SK-N-SH (cell line): ENCODE results near the gene REC8. TPM values are rescaled to one million over a fixed set of nuclear protein-coding genes. Genes with fewer than 3 reads are reported as not detected.

ENCODE experiments used
- CTCF ChIA-PET: fragments of 300-600, 350-600 bp; formaldehyde crosslinking; extraction: SDS; loops from one replicate; lab custom pipeline; 2021; lab: Yijun Ruan, JAX
- POLR2A ChIA-PET: fragments of 350-600 bp; sonication (Branson Sonifier 250); formaldehyde crosslinking; extraction: SDS; loops from one replicate; lab custom pipeline; 2020; ENCODE audit warnings: antibody characterized with exemption, inconsistent platforms; lab: Yijun Ruan, JAX
- DNase-seq: peaks from one replicate; pipeline ENCODE4 v3.0.0; 2012
- H2AFZ ChIP-seq: fragments of 200-600 bp; sonication (generic); 2 replicates; pipeline ENCODE4 v1.8.1; 2016; ENCODE audit warnings: antibody characterized with exemption, mild to moderate bottlenecking, low read depth
- H3F3A ChIP-seq: fragments of 200-600 bp; sonication (generic); replicated peaks from 2 replicates; pipeline ENCODE3; 2016; ENCODE audit warnings: antibody characterized with exemption, mild to moderate bottlenecking; ENCODE audit not compliant: insufficient read depth
- H3K27ac ChIP-seq, 2 experiments: fragments of 200-500 bp in 1 of 2; fragments of 200-600 bp in 1 of 2; sonication (Bioruptor generic) in 1 of 2; sonication (generic), shearing (Covaris generic) in 1 of 2; 2 replicates each; pipeline versions ENCODE4 v1.5.1 to v1.6.1; 2014 to 2016; ENCODE audit warnings: low read depth in 2 of 2, inconsistent platforms in 1 of 2, low read length in 1 of 2, mild to moderate bottlenecking in 1 of 2, mixed read lengths in 1 of 2
- H3K27me3 ChIP-seq: fragments of 200-600 bp; sonication (generic), shearing (Covaris generic); 2 replicates; pipeline ENCODE4 v1.6.1; 2016; ENCODE audit warnings: mixed run types; ENCODE audit not compliant: insufficient read depth
- H3K36me3 ChIP-seq, 2 experiments: fragments of 200-500 bp in 1 of 2; fragments of 200-600 bp in 1 of 2; sonication (Bioruptor generic) in 1 of 2; sonication (generic) in 1 of 2; replicated peaks in 1 of 2; 2 replicates each; pipeline versions ENCODE3 to v1.5.1; 2014 to 2016; ENCODE audit warnings: low read length in 1 of 2, mild to moderate bottlenecking in 1 of 2; ENCODE audit not compliant: insufficient read depth in 2 of 2, control insufficient read depth in 1 of 2
- H3K4me1 ChIP-seq, 2 experiments: fragments of 200-500 bp in 1 of 2; fragments of 200-600 bp in 1 of 2; sonication (Bioruptor generic) in 1 of 2; sonication (generic), shearing (Covaris generic) in 1 of 2; 2 replicates each; pipeline versions ENCODE4 v1.5.1 to v1.6.1; 2014 to 2016; ENCODE audit warnings: low read depth in 1 of 2, low read length in 1 of 2, mixed run types in 1 of 2; ENCODE audit not compliant: insufficient read depth in 2 of 2, control insufficient read depth in 1 of 2
- H3K4me2 ChIP-seq: fragments of 200-600 bp; sonication (generic), shearing (Covaris generic); 2 replicates; pipeline ENCODE4 v1.6.1; 2017; ENCODE audit warnings: mixed run types
- H3K4me3 ChIP-seq, 2 experiments: fragments of 200-500 bp in 1 of 2; fragments of 200-600 bp in 1 of 2; sonication (Bioruptor generic) in 1 of 2; sonication (generic), shearing (Covaris generic) in 1 of 2; 2 replicates each; pipeline versions ENCODE4 v1.5.1 to v1.8.1; 2014 to 2016; ENCODE audit warnings: low read depth in 2 of 2, inconsistent platforms in 1 of 2, low read length in 1 of 2, mild to moderate bottlenecking in 1 of 2, mixed read lengths in 1 of 2, moderate library complexity in 1 of 2
- H3K79me2 ChIP-seq: fragments of 200-600 bp; sonication (generic); 2 replicates; pipeline ENCODE4 v1.8.1; 2017; ENCODE audit warnings: mild to moderate bottlenecking; ENCODE audit not compliant: insufficient read depth
- H3K9ac ChIP-seq: fragments of 200-600 bp; sonication (generic); 2 replicates; pipeline ENCODE4 v1.6.1; 2017; ENCODE audit warnings: mixed run types
- H3K9me2 ChIP-seq: fragments of 200-600 bp; sonication (generic); 2 replicates; pipeline ENCODE4 v1.6.1; 2017; ENCODE audit warnings: mixed run types
- H3K9me3 ChIP-seq: fragments of 200-600 bp; sonication (generic); 2 replicates; pipeline ENCODE4 v1.6.1; 2017; ENCODE audit warnings: mixed run types, mild to moderate bottlenecking, moderate library complexity
- H4K20me1 ChIP-seq: fragments of 200-600 bp; sonication (generic); 2 replicates; pipeline ENCODE4 v1.6.1; 2017; ENCODE audit warnings: mild to moderate bottlenecking, mixed run types; ENCODE audit not compliant: insufficient read depth
- CHD2 ChIP-seq: fragments of 150-350 bp; IDR thresholded peaks from 2 replicates; pipeline ENCODE4 v1.6.1; 2018; ENCODE audit warnings: low read length; ENCODE audit not compliant: partially characterized antibody
- FOSL2 ChIP-seq: IDR thresholded peaks from 2 replicates; pipeline ENCODE4 v1.4.0; 2012; ENCODE audit warnings: low read depth, mild to moderate bottlenecking, moderate library complexity, borderline replicate concordance
- FOXJ3 ChIP-seq: sonication (generic); formaldehyde crosslinking; IDR thresholded peaks from 2 replicates; pipeline ENCODE4 v1.5.1; 2020; ENCODE audit warnings: mild to moderate bottlenecking, missing genetic modification reagents
- FOXM1 ChIP-seq: IDR thresholded peaks from 2 replicates; pipeline ENCODE4 v1.4.0; 2012; ENCODE audit warnings: low read depth, mild to moderate bottlenecking
- GATA2 ChIP-seq: sonication (generic); formaldehyde crosslinking; IDR thresholded peaks from 2 replicates; pipeline ENCODE4 v1.5.0; 2020; ENCODE audit warnings: mild to moderate bottlenecking, missing genetic modification reagents
- MXI1 ChIP-seq: IDR thresholded peaks from 2 replicates; pipeline ENCODE4 v1.6.1; 2012; ENCODE audit warnings: mild to moderate bottlenecking, low read depth, low read length, improper control_type of control experiment
- RXRA ChIP-seq: IDR thresholded peaks from 2 replicates; pipeline ENCODE4 v1.4.0; 2012; ENCODE audit warnings: low read depth, mild to moderate bottlenecking, borderline replicate concordance
- TAF1 ChIP-seq: IDR thresholded peaks from 2 replicates; pipeline ENCODE4 v1.6.1; 2012; ENCODE audit warnings: low read depth, mild to moderate bottlenecking, low read length, moderate library complexity, borderline replicate concordance
- TCF12 ChIP-seq: IDR thresholded peaks from 2 replicates; pipeline ENCODE4 v1.4.0; 2012
- YY1 ChIP-seq: IDR thresholded peaks from 2 replicates; pipeline ENCODE4 v1.4.0; 2012; ENCODE audit warnings: low read depth, mild to moderate bottlenecking
- WGBS: methylation state at CpG from one replicate; pipeline ENCODE4 v1.1.6; 2017; ENCODE audit warnings: low lambda C conversion rate; 5-methylcytosine and 5-hydroxymethylcytosine counted together
- polyA plus RNA-seq, 3 experiments: library from polyadenylated mRNA; depleted of rRNA; stranded (reverse); fragments of >200 nt; gene quantifications; 2 replicates each; pipeline ENCODE4 v1.2.3, GENCODE V29; 2012
- TF ChIP-seq, protein P1 (sequence below): fragments of 150-350 bp; IDR thresholded peaks from 2 replicates; pipeline ENCODE4 v1.6.1; 2017; ENCODE audit warnings: antibody characterized with exemption, low read length, low read depth, borderline replicate concordance
- TF ChIP-seq, protein P2 (sequence below): fragments of 200-600 bp; sonication (generic); IDR thresholded peaks from 2 replicates; pipeline ENCODE4 v1.6.1; 2017; ENCODE audit warnings: antibody characterized with exemption, mild to moderate bottlenecking, moderate library complexity

Gene REC8
- polyA plus RNA-seq, 1 of the 3 experiments (the other 2 are of a cell fraction), result 23.2 TPM

DNA sequence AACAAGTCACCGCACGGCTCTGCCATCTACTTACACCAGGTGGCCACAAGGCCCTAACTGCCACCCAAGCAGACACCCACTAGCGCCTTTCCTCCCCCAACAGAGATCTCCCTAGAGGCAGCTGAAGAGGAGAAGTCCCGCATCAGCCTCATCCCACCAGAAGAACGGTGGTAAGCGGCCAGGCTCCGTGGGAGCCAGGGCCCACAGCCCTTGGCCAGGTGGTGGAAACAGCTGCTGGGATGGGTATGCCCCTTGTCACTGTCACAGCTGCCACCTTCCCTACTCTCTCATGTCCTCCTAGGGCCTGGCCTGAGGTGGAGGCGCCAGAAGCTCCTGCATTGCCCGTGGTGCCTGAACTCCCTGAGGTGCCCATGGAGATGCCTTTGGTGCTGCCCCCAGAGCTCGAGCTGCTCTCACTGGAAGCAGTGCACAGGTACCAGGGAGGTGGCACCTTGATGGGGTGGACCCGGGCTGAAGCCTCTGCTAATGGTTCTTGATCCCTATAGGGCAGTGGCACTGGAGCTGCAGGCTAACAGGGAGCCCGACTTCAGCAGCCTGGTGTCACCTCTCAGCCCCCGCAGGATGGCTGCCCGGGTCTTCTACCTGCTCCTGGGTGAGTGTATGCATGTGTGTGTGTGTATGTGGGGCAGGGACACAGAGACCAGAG lies 7.5 kb downstream of the REC8 start:
- peak overlapping the region in 1 of 2 experiments; percentile 8; a peak in 1 of 4 replicates for H3K27ac ChIP-seq
- H2AFZ ChIP-seq, result no peak overlapping the region
- TF ChIP-seq FOSL2 (no peak), TCF12 (no peak), GATA2 (CRISPR knock-in tag) (no peak)
- ChIA-PET CTCF (interaction anchor here (1.7 to 2.4 kb wide), 3 partner anchors 18 to 71 kb away, joined by 5 to 11 read pairs (median 11); partner anchors contain the start of gene IRF9), POLR2A (interaction anchor here (1.1 to 3.3 kb wide), 4 partner anchors 9 to 19 kb away, joined by 5 to 14 read pairs (median 8); partner anchors contain the start of genes IPO4, IRF9 and TM9SF1)
- H3K79me2 ChIP-seq, result no peaks in the 10 kb centered on the region
- no peak overlapping the region for H3K4me2 ChIP-seq
- peaks cover 11% of the 10 kb centered on the region for H3F3A ChIP-seq
- H3K9me2 ChIP-seq, result no peaks in the 10 kb centered on the region
- no peaks in the 10 kb centered on the region for H3K27me3 ChIP-seq
- H3K9me3 ChIP-seq, result no peaks in the 10 kb centered on the region
- H4K20me1 ChIP-seq, result no peaks in the 10 kb centered on the region
- no peak overlapping the region for H3K4me3 ChIP-seq
- DNase-seq, result no peak
- WGBS, result 94% methylated on average over 6 of the region's 14 CpGs
- H3K4me1 ChIP-seq, result peaks cover 0 to 12% of the 10 kb centered on the region in 2 experiments; a peak in 2 of 4 replicates
- H3K36me3 ChIP-seq, result peaks cover 8 to 75% of the 10 kb centered on the region in 2 experiments
- no peak overlapping the region for H3K9ac ChIP-seq

DNA sequence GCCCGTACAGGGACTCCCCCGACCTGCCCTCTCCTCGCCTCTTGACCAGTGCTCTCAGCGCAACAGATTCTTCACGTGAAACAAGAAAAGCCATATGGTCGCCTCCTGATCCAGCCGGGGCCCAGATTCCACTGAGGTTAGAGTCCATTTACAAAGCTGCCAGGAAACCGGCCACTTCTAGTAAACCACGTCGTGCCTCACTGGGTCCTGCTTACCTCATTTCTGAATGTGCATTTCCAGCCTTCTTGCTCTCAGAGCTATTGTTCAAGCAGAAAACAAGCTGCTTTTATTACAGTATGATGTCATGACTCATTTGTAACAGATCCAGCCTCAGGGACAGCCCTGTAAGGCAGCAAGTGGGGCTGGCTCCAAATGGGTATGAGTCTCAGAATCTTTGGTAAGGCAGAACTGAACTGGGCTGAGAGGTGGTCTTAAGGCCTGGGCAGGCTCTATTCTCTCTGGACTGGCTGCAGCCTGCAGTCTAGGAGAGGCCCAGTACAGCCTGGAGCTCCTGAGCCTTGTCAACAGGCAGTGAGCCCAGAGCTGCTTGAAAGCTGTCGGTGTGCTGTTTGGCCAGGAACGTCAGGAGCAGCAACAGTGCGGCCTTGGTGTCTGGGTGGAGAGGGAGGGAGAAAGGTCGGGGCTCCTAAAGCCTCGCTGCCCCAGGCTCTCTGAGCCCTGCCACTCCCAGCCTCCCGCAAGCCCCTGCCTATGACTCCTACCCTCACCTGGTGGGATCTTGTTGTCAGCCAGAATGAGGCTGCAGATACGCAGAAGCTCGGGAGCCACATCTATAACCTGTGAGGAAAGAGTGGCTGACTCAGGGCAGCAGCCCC lies 8.3 kb downstream of the REC8 start:
- H4K20me1 ChIP-seq, result no peaks in the 10 kb centered on the region
- peak; percentile 9; the same call in 1 of the 2 replicates for TF ChIP-seq TCF12
- no peak for TF ChIP-seq FOXM1
- DNase-seq, result no peak
- no peak overlapping the region for H3K4me2 ChIP-seq
- no peaks in the 10 kb centered on the region for H3K79me2 ChIP-seq
- peak overlapping the region; percentile 8 to 16; a peak in 2 of 4 replicates for H3K27ac ChIP-seq
- peaks cover 0 to 12% of the 10 kb centered on the region in 2 experiments; a peak in 2 of 4 replicates for H3K4me1 ChIP-seq
- no peaks in the 10 kb centered on the region for H3K9me2 ChIP-seq
- H3K9ac ChIP-seq, result no peak overlapping the region
- peaks cover 8 to 82% of the 10 kb centered on the region in 2 experiments for H3K36me3 ChIP-seq
- 79% methylated on average over 8 of the region's 18 CpGs for WGBS
- CTCF ChIA-PET, result interaction anchor here (0.9 to 2.4 kb wide), 3 partner anchors 19 to 72 kb away, joined by 3 to 11 read pairs (median 5); partner anchors contain the start of gene IRF9
- POLR2A ChIA-PET, result interaction anchor here (0.6 to 3.3 kb wide), 5 partner anchors 8 to 20 kb away, joined by 4 to 21 read pairs (median 10); partner anchors contain the start of genes IPO4, IRF9, REC8 and TM9SF1
- no peaks in the 10 kb centered on the region for H3K9me3 ChIP-seq
- H3F3A ChIP-seq, result peaks cover 11% of the 10 kb centered on the region
- no peaks in the 10 kb centered on the region for H3K27me3 ChIP-seq
- no peak overlapping the region for H2AFZ ChIP-seq
- H3K4me3 ChIP-seq, result no peak overlapping the region

DNA sequence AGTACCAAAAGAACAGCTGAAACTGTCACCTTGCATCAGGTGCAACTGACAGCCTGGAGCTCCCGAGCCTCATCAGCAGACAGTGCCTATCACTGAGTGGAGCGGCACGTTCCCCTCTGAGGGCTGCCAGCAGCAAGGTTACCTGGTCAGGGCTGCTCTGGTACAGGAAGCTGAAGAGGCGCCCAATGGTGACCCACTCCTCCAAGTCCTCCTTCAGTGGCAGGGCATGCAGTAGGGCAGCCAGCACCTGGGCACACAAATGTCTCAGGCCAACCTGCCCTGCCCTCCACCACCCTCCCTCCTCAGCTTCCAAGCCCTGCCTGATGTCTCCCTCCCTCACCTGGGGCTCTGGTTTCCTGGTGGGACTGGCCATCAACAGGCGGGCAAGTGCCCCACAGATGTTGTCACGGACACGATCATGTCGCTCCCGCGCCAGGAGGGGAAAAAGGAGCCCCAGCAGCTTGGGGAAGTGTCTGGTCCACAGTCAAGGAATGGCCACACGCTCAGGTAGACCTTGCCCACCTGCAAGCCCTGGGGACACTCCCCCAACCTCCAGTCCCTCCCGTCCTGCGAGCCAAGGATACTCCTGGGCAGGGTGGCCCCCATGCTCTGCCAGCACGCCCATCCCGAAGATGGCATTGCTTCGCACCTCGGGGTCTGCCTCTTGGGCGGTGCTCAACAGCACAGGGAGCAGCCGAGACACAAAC lies 9.6 kb downstream of the REC8 start:
- 100% methylated on average over 2 of the region's 19 CpGs for WGBS
- Histone ChIP-seq H3K36me3 (peaks cover 15 to 95% of the 10 kb centered on the region in 2 experiments), H3K79me2 (peaks cover under 1% of the 10 kb centered on the region; the same call in 1 of the 2 replicates), H3K9me3 (no peaks in the 10 kb centered on the region), H4K20me1 (no peaks in the 10 kb centered on the region), H3K9ac (no peak overlapping the region), H3K4me2 (no peak overlapping the region), H3K4me3 (no peak overlapping the region), H3F3A (peaks cover 11% of the 10 kb centered on the region), H2AFZ (no peak overlapping the region), H3K9me2 (no peaks in the 10 kb centered on the region), H3K27me3 (no peaks in the 10 kb centered on the region), H3K4me1 (peaks cover 0 to 11% of the 10 kb centered on the region in 2 experiments; a peak in 2 of 4 replicates), H3K27ac (no peak overlapping the region; a peak in 1 of 4 replicates)
- ChIA-PET POLR2A (interaction anchor here (0.8 to 3.3 kb wide), 4 partner anchors 9 to 20 kb away, joined by 4 to 21 read pairs (median 10); partner anchors contain the start of genes IRF9, REC8 and TM9SF1), CTCF (interaction anchor here (0.9 to 2.4 kb wide), 3 partner anchors 21 to 124 kb away, joined by 3 to 11 read pairs (median 3); partner anchors contain the start of gene IRF9)
- no peak for DNase-seq
- TF ChIP-seq MXI1 (no peak), RXRA (no peak), FOXJ3 (CRISPR knock-in tag) (no peak), TAF1 (no peak), CHD2 (no peak), YY1 (no peak), FOSL2 (no peak)
- TF ChIP-seq, protein P1, sequence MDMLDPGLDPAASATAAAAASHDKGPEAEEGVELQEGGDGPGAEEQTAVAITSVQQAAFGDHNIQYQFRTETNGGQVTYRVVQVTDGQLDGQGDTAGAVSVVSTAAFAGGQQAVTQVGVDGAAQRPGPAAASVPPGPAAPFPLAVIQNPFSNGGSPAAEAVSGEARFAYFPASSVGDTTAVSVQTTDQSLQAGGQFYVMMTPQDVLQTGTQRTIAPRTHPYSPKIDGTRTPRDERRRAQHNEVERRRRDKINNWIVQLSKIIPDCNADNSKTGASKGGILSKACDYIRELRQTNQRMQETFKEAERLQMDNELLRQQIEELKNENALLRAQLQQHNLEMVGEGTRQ, result no peak
- TF ChIP-seq, protein P2, sequence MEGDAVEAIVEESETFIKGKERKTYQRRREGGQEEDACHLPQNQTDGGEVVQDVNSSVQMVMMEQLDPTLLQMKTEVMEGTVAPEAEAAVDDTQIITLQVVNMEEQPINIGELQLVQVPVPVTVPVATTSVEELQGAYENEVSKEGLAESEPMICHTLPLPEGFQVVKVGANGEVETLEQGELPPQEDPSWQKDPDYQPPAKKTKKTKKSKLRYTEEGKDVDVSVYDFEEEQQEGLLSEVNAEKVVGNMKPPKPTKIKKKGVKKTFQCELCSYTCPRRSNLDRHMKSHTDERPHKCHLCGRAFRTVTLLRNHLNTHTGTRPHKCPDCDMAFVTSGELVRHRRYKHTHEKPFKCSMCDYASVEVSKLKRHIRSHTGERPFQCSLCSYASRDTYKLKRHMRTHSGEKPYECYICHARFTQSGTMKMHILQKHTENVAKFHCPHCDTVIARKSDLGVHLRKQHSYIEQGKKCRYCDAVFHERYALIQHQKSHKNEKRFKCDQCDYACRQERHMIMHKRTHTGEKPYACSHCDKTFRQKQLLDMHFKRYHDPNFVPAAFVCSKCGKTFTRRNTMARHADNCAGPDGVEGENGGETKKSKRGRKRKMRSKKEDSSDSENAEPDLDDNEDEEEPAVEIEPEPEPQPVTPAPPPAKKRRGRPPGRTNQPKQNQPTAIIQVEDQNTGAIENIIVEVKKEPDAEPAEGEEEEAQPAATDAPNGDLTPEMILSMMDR, result no peak
